Upper lobe of left lung (tissue), 4 donors: ENCODE measurements around the gene CEP131.

Source experiments
- CTCF ChIP-seq, 6 experiments: fragments of 450-650 bp in 4 of 6; fragments of 200-600 bp in 2 of 6; sonication (generic) in 2 of 6; IDR thresholded peaks; one replicate each; pipeline ENCODE4 v1.5.1; 2016 to 2019; ENCODE audit warnings: antibody characterized with exemption in 6 of 6
- EP300 ChIP-seq, 4 donors: sonication (generic); formaldehyde crosslinking; IDR thresholded peaks; one replicate each; pipeline ENCODE4 v1.5.1; 2017; ENCODE audit warnings: antibody characterized with exemption in 4 of 4, control low read depth in 2 of 4
- POLR2A ChIP-seq, 4 donors: fragments of 450-650 bp; IDR thresholded peaks; one replicate each; pipeline ENCODE4 v1.5.1; 2016 to 2017; ENCODE audit warnings: antibody characterized with exemption in 4 of 4, mild to moderate bottlenecking in 2 of 4
- POLR2AphosphoS5 ChIP-seq, 2 donors: sonication (generic); formaldehyde crosslinking; IDR thresholded peaks; one replicate each; pipeline ENCODE4 v1.5.1; 2017; ENCODE audit warnings: antibody characterized with exemption in 2 of 2

GRCh38 chr17:81194225-81194760 is 28.5 kb downstream of the CEP131 start:
- no peak for TF ChIP-seq CTCF (IDR thresholded peaks at IDR 0.05)
- no peak for TF ChIP-seq POLR2AphosphoS5 (IDR thresholded peaks at IDR 0.05)
- no peak for TF ChIP-seq POLR2A (IDR thresholded peaks at IDR 0.05)
- no peak for TF ChIP-seq EP300 (IDR thresholded peaks at IDR 0.05)
